ENCODE measurements around the gene HDGFL1.

HDGFL1 gene

DNA sequence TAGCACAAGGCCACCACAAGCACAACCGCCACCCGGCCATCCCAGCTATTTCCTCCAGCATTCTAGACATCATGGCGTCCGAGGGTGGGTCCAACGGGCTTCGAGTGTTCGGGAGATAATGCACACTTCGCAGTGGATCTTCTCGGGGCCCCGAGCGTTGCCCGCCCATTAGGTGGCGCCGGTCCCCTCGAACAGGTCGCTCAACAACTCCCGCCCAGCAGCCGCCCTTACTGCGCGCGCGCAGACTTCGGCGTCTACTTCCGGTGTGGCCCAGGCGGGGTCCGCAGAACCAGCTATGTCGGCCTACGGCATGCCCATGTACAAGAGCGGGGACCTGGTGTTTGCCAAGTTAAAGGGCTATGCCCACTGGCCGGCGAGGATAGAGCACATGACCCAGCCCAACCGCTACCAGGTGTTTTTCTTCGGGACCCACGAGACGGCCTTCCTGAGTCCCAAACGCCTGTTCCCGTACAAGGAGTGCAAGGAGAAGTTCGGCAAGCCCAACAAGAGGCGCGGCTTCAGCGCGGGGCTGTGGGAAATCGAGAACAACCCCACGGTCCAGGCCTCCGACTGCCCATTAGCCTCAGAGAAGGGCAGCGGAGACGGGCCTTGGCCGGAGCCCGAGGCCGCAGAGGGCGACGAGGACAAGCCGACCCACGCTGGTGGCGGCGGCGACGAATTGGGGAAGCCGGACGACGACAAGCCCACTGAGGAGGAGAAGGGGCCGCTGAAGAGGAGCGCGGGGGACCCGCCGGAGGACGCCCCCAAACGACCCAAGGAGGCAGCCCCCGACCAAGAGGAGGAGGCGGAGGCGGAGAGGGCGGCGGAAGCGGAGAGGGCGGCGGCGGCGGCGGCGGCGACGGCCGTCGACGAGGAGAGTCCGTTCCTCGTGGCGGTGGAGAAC lies at the start of gene HDGFL1:
HDGFL1 (plus strand) TSS at position 286 of the 904 bp plus-strand sequence; CDS start at position 296, 10 bp downstream.
- no peak for DNase-seq

DNA sequence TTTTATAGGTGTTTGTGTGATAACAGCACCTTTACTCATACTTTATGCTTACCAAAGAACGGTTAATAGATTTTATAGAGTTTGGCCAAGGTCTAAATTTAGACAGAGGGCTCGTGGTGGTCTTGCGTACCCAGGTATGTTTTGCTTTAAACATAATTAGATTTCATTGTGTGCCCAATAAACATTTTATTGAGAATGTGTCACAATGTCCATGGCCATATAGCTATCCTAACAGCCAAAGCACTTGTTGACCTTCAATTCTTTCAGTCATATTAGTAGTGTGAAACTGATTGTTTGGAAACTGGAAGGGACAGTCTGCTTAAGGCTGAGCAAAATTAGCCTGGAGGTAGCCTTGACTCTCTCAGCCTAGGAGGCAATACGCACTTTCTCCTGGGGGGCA lies 48.3 kb upstream of the HDGFL1 start:
- no peak for DNase-seq

DNA sequence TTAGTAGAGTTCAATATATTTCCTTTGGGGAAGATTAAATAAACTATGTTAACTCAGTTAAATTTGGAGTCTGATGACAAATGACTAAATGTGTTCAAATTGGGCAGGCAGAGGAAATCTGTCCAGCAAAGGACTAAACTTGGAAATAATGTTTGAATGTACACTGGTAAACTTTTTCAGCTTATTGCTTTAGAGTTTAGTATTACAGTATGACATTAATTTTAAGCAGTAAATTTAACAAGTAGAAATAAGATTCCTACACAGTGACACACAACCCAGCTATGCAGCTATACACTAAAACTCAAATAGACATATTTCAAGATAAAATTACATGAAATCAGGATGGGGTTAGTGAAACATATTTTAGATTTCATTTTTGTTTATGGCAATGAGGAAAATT lies 42.6 kb upstream of the HDGFL1 start:
- no peak for DNase-seq

DNA sequence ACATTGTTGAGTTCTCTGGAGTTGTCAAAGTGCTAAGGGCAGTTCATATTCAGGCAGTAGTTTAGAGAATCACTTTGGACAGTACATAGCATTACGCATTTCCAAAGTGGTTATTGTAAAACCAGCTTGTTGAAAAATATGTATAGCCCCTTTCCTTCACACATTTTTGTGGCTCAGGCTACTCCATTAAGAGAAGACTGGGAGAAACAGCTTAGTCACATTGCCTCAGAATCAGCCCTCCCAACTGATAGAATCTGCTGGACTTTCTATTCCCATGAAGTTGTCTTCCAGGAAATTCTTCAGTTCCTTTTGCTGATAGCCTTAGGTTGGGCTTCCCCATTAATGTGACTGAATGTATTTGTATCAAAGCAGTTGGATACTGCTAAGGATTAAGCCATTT lies 39.5 kb upstream of the HDGFL1 start:
- no peak for DNase-seq

DNA sequence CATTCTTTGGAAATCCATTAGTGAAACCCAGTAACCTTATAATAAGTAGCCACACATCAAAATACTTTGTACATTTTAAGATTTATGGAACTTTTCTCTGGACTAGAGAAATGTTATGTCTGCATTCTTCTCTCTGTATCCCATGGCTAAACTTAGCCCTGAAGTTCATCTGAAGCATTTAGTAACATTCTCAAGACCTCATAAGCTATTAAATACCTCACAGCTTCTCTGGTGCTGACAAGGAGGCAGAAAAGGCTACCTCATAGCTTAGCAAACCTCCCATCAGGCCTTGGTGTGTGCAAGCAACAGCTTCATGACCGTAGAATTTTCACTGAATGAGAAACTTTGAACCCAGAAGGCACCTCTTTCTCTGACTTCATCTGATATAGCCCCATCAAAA lies 38.9 kb upstream of the HDGFL1 start:
- no peak for DNase-seq

DNA sequence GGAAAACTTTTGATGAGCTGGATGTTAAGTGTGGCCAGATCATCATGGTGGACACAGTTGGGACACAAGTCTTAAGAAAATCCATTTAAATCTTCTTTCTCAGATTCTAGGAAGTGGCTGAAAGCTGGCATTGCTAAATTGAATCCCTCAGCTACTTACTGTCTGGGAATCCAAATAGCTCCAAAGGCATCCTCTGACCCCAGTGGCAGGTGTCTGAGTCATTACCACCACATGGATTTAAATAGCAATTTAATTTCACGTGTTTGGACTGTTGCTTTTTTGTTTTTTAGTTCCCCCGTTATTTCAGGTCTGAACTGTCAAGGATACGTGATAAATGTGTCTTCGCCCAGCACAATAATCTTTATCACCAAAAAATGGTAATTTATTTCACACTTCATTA lies 33.2 kb upstream of the HDGFL1 start:
- DNase-seq, result no peak

DNA sequence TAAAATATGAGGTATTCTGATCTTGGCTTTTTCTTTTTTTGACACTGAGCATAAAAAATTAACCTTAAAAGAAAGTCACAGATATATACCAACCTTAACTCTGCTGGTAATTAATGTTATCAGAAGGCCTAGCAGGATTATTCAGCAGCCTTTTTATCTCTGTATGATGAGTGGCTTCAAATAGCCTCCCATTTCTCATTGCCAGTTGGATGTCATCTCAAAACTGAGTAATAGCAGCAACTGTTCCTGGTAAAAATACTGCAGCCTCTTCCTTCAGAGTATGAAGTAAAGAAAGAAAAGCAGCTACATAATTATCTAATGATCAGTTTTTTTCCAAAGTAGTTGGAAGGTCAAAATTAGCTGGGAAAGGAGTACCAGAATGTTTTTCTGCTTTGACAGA lies 24.9 kb upstream of the HDGFL1 start:
- no peak for DNase-seq

DNA sequence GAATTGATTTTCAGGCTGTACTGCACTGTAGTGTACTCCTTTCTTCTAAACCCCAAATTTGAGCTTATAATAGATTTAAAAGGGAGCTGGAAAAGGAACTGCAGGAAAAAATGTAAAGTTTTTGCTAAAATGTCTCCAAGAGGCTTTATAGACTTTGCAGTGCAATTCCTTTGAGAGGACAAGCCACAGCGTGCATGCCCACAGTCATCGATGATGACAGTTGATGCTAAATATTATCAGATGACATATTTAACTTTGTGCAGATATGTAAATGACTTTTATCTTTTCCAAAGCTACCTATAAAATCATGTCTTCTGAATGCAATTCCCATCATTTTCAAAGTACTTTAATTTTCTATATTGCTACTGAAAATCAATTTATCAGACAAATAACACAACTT lies 24.3 kb upstream of the HDGFL1 start:
- no peak for DNase-seq

DNA sequence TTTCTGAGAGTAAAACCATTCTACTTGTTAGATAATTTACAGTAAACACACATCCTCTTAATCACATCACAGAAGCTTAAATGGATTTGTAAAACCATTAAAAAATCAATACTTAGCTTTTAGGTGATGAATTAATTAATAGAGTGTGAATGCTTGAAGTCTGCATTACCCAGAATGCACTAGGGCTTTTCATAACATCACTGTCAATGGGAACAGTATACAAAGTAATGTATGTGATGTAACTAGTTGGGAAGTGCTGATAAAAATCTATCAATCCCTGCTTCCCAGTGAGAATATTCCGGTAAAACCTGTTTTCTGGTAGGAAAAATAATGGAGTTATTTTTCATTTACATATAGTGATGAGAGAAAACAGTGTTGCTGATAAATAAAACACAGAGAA lies 23.1 kb upstream of the HDGFL1 start:
- no peak for DNase-seq

DNA sequence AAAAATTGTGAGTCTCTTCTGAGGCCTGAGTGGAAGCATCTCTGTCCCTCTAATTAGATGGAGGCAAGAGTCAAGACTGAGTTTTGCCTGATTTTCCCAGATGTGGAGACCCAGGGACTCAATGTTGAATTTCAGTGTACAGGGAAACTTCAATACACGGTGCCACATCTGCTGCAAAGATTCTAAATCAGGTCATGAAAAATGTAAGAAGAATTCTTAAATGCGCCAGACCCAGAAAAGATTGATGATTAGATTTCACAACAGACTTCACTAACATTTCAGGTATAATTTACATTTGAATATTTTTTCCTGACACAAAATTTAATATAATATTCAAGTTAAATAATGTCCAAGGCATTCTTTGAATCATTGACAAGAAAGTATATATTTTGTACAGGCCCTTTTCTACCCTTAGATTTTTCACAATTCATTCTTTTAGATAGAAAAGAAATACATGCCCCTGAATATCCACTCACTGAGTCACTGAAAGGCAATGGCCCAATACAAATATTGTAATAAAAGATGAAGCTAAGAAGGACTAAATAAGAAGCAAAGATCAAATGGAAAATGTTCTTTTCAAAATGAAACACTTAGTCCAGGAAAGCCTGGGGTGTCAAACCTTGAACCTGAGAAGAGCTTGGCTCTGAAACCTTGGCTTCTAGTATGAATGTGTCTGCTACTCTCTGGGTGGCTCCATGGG lies 18.2 kb upstream of the HDGFL1 start:
- no peak for DNase-seq

DNA sequence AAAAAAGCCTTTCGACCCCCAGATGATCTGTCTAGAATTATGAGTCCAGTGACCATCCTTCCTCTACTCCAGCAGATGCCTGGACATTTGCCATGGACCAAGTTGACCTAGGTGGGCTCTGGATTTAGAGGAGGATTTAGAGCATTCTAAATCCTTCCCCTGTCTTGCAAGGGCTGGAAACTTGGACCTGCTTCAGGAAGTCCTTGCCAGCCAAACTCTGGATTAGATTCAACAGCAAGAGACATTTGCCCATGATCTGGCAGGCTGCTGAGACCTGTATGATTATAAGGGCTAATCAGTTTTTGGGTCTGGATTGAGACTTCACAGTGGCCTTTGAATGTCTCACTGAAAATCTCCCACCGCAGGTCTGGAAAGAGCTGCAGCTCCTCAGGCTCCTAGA lies 13.1 kb upstream of the HDGFL1 start:
- DNase-seq, result no peak

DNA sequence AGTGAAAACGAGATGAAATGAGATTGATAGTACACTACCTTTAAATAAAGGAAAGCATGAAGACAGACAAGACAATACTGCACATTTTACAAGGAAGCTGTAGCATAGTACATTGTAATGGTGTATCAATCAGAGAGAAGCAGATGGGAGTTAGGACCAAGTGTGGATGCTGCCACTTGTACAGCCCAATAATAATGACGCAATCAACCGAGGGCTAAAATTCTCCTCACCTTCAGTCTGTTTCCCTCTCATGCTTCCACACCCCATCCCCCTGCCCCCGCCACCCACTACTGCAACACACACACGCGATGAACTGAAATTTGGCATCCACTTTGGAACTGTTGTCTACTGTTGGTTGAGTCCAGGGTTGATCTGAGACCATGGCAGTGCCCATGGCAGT lies 12.4 kb upstream of the HDGFL1 start:
- DNase-seq, result no peak

DNA sequence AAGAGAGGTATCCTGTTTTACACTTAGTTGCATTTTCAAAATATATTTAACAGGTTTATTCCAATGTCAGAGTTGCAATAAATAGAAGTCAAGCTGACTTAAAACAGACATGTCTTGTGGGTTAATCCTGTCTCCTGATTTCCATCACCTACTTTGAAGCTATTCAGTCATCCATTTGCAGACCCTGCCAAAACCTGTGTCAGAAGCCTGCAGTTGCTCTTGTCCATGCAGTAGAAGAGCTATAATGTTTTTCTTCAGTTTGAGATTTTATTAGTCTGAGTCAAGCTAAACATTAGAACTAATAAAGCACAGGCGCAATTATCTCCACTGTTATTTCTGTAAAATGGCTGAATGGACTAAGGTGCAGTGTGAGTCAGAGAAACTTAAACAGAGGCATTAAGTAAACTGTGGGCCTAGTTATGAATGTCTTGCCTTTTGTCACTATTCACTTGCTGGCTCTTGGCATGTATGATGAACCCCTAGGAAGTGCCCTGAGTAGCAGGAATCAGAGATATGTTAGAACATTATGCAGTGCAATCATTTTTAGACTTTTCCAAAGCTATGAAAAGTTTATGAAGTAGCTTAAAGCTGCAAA lies 11.0 kb upstream of the HDGFL1 start:
- no peak for DNase-seq

DNA sequence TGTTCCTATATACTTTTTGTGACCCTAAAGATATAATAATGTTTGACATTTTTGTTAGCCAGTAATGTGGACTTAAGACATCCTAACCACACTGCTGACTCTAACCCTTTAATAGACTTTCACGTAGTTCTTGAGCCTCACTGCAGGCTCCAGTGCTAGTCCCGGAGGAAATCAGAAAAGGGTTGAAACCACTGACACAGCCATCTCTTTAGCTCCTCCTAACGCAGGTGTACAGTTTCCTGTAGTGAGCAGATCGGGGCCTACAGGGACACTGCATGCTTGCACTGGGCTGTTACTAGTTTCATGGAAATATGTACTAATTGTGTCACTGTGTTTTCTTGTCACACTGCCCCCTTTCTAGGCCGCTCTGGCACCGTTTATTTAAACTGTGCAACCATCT lies 512 bp upstream of the HDGFL1 start:
- DNase-seq, result no peak

DNA sequence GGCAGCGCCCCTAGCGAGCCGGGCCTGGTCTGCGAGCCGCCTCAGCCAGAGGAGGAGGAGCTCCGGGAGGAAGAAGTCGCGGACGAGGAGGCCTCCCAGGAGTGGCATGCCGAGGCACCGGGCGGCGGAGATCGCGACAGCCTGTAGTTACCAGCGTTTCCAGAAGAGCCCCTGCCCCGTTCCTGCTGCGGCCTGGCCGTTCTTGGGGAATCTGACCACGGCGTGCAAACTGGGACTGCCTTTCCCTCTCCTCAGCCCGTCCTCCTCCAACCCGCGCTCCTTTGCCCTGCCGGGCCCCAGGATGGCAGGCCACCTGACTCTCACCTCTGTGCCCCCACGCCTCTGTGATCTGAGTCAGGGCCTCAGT lies 802 bp downstream of the HDGFL1 start:
- no peak for DNase-seq

DNA sequence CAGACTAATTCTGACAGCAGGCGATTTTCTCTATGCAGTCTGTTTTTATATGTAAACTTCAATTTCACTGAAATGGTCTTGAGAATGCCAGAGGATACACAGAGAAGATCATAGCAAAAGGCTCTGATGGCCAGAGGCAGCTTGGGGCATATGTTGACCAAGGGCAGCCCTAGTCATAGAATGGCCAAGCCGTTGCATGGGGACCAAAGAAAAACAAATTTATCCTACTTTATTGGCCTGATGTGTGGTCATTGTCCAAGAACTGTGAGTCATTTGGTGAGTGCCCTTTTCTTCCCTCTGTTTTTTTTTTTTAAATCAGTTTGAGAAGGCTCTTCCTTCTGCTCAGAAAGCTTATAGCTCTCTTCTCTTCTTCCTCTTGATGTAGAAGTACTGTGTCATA lies 5.8 kb downstream of the HDGFL1 start:
- no peak for DNase-seq

DNA sequence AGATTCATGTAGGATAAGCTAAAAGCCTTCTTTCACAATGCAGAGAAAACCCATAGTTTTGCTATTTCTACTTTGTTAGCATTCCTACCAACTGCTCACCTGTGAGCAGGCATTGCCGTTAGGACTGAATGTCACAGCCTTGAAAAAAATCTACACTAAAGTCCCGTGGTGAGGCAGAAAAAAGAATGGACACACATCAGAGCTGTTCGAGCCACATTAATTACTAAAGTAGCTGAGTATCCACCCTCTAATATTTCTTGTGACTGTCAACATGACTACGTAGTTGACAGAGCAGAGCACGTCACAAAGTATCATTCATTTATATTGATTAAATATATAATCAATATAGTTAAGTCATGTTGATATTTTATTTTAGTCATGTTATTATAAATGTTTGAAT lies 10.1 kb downstream of the HDGFL1 start:
- DNase-seq, result no peak

DNA sequence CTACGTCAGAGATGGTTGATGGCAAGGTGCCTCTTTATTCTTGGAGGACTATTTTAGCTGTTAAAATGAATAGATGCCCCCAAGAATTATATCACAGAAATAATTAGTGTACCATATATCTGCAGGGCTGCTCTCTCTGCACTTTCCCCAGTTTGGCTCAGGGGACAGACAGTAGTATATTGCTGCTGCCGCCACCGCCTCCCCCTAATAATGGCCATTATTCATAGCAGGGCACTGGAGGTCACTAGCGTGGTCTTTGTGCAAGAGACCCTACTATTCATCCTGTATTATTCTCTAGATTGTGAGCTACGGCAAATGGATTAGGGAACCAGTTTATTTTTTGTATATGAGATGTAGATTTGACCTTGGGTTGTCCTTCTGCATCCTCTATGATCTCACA lies 11.0 kb downstream of the HDGFL1 start:
- DNase-seq, result no peak

DNA sequence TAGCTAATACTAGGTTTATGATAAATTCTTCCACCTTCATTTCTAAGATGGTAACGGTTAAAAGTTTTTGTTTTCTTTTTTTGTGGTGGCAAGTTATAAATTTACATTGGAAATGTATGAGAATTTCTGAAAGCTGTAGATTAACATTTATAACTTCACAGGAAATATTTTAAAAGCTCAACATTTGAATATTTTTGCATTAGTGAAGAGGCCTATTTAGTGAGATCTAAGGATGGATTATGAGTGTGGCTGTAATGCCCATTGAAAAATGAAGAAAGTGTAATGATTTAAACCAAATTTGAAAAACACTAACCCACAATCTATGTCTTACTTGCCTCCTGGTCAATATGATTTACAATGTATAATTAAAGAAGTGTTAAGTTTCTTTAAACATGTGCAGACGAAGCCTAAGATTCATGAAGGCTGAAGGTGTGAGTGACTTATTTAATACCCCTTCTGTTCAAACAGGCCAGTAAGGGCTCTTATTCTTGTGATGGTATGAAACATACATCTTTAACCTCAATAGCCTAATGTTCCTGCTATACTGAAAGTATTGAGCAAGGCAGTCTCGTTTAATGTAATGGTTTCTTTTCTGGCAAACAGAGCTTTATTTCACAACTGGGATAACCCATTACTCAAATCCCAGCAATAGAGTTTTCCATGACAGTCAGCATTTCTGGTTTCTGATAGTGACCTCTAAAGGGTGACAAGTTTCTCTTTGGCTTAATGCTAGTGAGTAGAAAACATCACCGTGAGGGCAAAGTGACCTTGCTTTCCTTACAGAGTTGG lies 13.2 kb downstream of the HDGFL1 start:
- no peak for DNase-seq

DNA sequence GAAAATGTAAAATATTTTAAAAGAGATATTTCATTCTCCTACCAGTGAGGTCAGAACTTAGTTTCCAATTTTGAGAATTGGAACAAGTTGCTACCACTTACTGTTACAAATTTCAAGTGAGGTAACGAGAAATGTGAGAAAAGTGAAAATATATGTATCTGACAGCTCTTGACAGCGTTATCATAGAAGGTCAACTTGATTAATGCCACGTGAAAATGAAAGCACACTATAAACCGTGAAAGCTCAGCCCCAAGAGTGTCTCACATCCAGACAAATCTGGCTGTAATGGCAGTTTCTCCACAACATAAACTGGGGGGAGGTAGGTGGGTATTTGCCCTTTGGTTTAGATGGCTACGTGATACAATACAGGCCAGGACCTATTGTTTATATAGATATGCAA lies 13.9 kb downstream of the HDGFL1 start:
- no peak for DNase-seq

DNA sequence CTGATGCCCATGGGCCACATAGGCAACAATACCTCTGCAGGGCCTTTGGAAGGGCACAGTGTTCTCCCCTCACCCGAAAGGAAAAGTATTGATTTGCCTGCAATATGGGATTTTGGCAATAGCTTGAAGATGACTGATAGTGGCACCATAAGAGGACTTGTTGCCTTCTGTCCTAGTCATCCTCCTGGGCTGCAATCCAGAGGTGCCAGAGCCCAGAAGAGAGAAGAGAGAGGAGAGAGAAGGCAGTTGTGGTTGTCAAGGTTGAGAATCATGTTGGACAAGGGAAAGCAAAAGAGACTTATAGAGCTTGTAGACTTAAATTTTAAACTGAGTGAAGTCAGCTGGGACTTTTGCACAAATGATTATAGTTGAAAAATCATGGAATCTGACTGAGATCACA lies 14.6 kb downstream of the HDGFL1 start:
- DNase-seq, result no peak

DNA sequence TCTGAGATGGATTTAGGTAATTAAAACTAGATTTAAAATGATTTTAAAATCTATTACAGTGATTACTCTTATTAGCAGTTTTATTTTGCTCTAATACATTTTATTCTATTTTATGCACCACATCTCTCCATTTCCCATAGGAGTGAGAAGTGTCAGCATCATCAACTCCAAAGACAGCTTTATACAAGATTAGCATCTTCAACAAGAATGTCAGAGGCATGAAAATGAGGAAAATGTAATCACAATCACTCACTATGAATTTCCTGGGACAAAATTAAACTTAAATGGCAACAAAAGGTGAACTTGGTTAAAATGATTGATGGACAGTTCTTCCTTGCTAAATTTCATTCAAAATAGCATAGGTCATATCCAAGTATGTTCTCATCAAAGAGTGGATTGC lies 19.8 kb downstream of the HDGFL1 start:
- no peak for DNase-seq

DNA sequence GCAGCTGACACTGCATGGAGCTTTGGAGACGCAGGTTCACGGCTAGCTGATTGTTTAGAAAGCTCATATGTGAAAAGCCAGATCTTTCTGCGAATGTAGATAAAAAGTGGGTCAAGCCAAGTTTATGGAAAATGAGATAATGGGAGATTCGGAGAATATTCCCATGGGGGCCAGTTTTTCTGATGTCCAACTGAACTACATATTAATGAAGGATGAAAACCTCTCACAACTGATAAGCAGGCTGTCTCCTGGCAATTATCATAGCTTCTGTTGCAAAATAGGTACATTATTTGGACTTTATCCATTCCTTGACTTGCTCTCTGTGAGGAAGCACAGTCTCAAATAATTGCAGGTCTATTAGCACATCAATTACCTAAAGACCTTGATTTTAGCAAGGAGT lies 21.1 kb downstream of the HDGFL1 start:
- DNase-seq, result no peak

Data from GDM1 (cell line).